Endothelial cell (in vitro differentiated cells): ENCODE data around the gene LMOD3. TPM values are rescaled to one million over a fixed set of nuclear protein-coding genes. Genes with fewer than 3 reads are reported as not detected.

Source experiments
- DNase-seq: peaks from one replicate; pipeline ENCODE4 v3.0.0; 2021; ENCODE audit warnings: low spot score
- H3K27ac Mint-ChIP-seq: one replicate; pipeline ENCODE4 v1.8.0; 2021; ENCODE audit warnings: mixed read lengths, inconsistent platforms; ENCODE audit not compliant: unreplicated experiment
- H3K27me3 Mint-ChIP-seq: one replicate; pipeline ENCODE4 v1.8.0; 2021; ENCODE audit warnings: mild to moderate bottlenecking, moderate library complexity, mixed read lengths, inconsistent platforms; ENCODE audit not compliant: unreplicated experiment
- H3K36me3 Mint-ChIP-seq: one replicate; pipeline ENCODE4 v1.8.0; 2021; ENCODE audit warnings: mild to moderate bottlenecking, low read depth, mixed read lengths, inconsistent platforms; ENCODE audit not compliant: unreplicated experiment
- H3K4me1 Mint-ChIP-seq: one replicate; pipeline ENCODE4 v1.8.0; 2021; ENCODE audit warnings: mild to moderate bottlenecking, mixed read lengths, inconsistent platforms; ENCODE audit not compliant: unreplicated experiment
- H3K4me3 Mint-ChIP-seq: one replicate; pipeline ENCODE4 v1.8.0; 2021; ENCODE audit warnings: mild to moderate bottlenecking, mixed read lengths, inconsistent platforms; ENCODE audit not compliant: unreplicated experiment
- H3K9me3 Mint-ChIP-seq: one replicate; pipeline ENCODE4 v1.8.0; 2021; ENCODE audit warnings: mixed read lengths, inconsistent platforms; ENCODE audit not compliant: unreplicated experiment
- CTCF ChIP-seq: fragments of 200-600 bp; sonication (generic); IDR thresholded peaks from one replicate; pipeline ENCODE4 v1.5.0; 2021; ENCODE audit warnings: antibody characterized with exemption; ENCODE audit not compliant: unreplicated experiment
- total RNA-seq: library from RNA; stranded (reverse); fragmentation: NEBNext Ultra II Directional; extraction: Animal tissue kit (Norgen Biotek cat#: 25700); gene quantifications from one replicate; pipeline ENCODE4 v1.2.1, GENCODE V29; 2021; ENCODE audit not compliant: unreplicated experiment

The LMOD3 gene
- total RNA-seq, 1 donor from 2014 or later = not detected

GRCh38 chr3:69107841-69108240, 14.6 kb downstream of the LMOD3 start:
- Mint-ChIP-seq H3K27me3 (no peaks in the 10 kb centered on the region), H3K36me3 (peaks cover 5% of the 10 kb centered on the region), H3K9me3 (no peaks in the 10 kb centered on the region)

GRCh38 chr3:69105320-69105719, 17.1 kb downstream of the LMOD3 start:
- Mint-ChIP-seq H3K4me1 (peaks cover 20% of the 10 kb centered on the region), H3K4me3 (no peak overlapping the region), H3K9me3 (no peaks in the 10 kb centered on the region), H3K27me3 (no peaks in the 10 kb centered on the region), H3K27ac (no peak overlapping the region), H3K36me3 (peaks cover 9% of the 10 kb centered on the region)
- DNase-seq = no peak
- TF ChIP-seq CTCF = no peak

More at GRCh38 chr3:69107841-69108240, 14.6 kb downstream of the LMOD3 start:
- peaks cover 20% of the 10 kb centered on the region for H3K4me1 Mint-ChIP-seq
- H3K27ac Mint-ChIP-seq = no peak overlapping the region
- no peak overlapping the region for H3K4me3 Mint-ChIP-seq
- TF ChIP-seq CTCF = no peak
- DNase-seq = no peak

- no peak for TF ChIP-seq CTCF
- Mint-ChIP-seq H3K27me3 (no peaks in the 10 kb centered on the region), H3K9me3 (no peaks in the 10 kb centered on the region), H3K4me3 (no peak overlapping the region), H3K4me1 (peaks cover 20% of the 10 kb centered on the region), H3K36me3 (peaks cover 9% of the 10 kb centered on the region), H3K27ac (no peak overlapping the region)
- no peak for DNase-seq
Observed at GRCh38 chr3:69104586-69104985, 17.8 kb downstream of the LMOD3 start.

GRCh38 chr3:69103123-69103522, 19.3 kb downstream of the LMOD3 start:
- H3K4me3 Mint-ChIP-seq = no peak overlapping the region
- peaks cover 14% of the 10 kb centered on the region for H3K4me1 Mint-ChIP-seq
- no peak for TF ChIP-seq CTCF
- no peaks in the 10 kb centered on the region for H3K27me3 Mint-ChIP-seq
- H3K9me3 Mint-ChIP-seq = no peaks in the 10 kb centered on the region
- DNase-seq = no peak
- peaks cover 9% of the 10 kb centered on the region for H3K36me3 Mint-ChIP-seq
- no peak overlapping the region for H3K27ac Mint-ChIP-seq

GRCh38 chr3:69102384-69102783, 20.0 kb downstream of the LMOD3 start:
- H3K36me3 Mint-ChIP-seq = peaks cover 9% of the 10 kb centered on the region
- H3K4me1 Mint-ChIP-seq = peaks cover 13% of the 10 kb centered on the region
- DNase-seq = no peak
- H3K27me3 Mint-ChIP-seq = peaks cover 3% of the 10 kb centered on the region
- no peak overlapping the region for H3K4me3 Mint-ChIP-seq
- no peaks in the 10 kb centered on the region for H3K9me3 Mint-ChIP-seq
- no peak overlapping the region for H3K27ac Mint-ChIP-seq
- TF ChIP-seq CTCF = no peak
